ENCODE results near the gene NEDD4L. TPM values are rescaled to one million over a fixed set of nuclear protein-coding genes. Genes with fewer than 3 reads are reported as not detected.

NEDD4L gene
- polyA plus RNA-seq, 1 donor (not counting 4 experiments of a cell fraction or from before 2014, with no cell fraction given), result 52.6 TPM

DNA sequence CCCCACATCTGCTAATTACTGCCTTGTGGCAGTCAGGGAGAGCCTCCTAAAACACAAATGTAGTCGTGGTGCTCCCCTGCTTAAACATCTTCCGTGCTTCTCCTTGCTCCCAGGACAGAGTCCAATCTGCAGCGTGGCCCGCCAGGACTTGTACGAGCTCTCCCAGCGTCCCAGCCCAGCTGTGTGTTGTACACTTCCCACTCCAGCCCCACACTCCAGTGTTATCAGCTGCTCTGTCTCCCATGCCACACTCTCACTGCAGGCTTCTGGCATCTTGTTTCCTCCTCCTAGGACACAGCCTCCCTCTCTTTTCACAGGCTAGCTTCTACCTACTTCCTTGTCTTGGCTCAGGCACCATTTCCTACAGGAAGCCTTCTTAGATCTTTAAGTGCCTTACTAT, 385.4 kb downstream of the NEDD4L start:
- no peak for DNase-seq (ENCODE audit: low read depth, low spot score)
- Histone ChIP-seq H3K27me3 (ENCODE audit: control insufficient read depth, extremely low read depth, insufficient read depth, low read length) (no peaks in the 10 kb centered on the region), H3K36me3 (ENCODE audit: control insufficient read depth in 2 of 2, extremely low read depth in 1 of 2, insufficient read depth in 2 of 2, low read length in 2 of 2) (no peaks in the 10 kb centered on the region), H4K20me1 (ENCODE audit: control insufficient read depth, extremely low read depth, insufficient read depth, low read length) (no peaks in the 10 kb centered on the region), H2AFZ (ENCODE audit: control insufficient read depth, low read length) (no peak overlapping the region), H3K79me2 (ENCODE audit: control insufficient read depth, insufficient read depth, low read length) (no peaks in the 10 kb centered on the region), H3K9ac (ENCODE audit: control insufficient read depth, extremely low read depth, insufficient read depth, low read length) (no peak overlapping the region), H3K4me3 (ENCODE audit: control insufficient read depth in 2 of 3, extremely low read depth in 1 of 3, insufficient read depth in 2 of 3, low read depth in 1 of 3, low read length in 3 of 3) (no peak overlapping the region), H3K9me1 (ENCODE audit: control insufficient read depth, extremely low read depth, insufficient read depth, low read length) (no peaks in the 10 kb centered on the region), H3K4me2 (ENCODE audit: control insufficient read depth, extremely low read depth, insufficient read depth, low read depth, low read length) (no peak overlapping the region), H3K4me1 (ENCODE audit: control insufficient read depth, extremely low read depth, insufficient read depth, low read length) (no peaks in the 10 kb centered on the region), H3K9me3 (ENCODE audit: control insufficient read depth, low read depth, low read length) (no peaks in the 10 kb centered on the region), H3K27ac (ENCODE audit: control insufficient read depth, insufficient read depth, low read length) (no peak overlapping the region)
- dilution Hi-C loops (cut with MboI; ENCODE audit: extremely low pct_ligation_motif_present, low sequenced_read_pairs), result no loop called here
- TF ChIP-seq, protein P1, sequence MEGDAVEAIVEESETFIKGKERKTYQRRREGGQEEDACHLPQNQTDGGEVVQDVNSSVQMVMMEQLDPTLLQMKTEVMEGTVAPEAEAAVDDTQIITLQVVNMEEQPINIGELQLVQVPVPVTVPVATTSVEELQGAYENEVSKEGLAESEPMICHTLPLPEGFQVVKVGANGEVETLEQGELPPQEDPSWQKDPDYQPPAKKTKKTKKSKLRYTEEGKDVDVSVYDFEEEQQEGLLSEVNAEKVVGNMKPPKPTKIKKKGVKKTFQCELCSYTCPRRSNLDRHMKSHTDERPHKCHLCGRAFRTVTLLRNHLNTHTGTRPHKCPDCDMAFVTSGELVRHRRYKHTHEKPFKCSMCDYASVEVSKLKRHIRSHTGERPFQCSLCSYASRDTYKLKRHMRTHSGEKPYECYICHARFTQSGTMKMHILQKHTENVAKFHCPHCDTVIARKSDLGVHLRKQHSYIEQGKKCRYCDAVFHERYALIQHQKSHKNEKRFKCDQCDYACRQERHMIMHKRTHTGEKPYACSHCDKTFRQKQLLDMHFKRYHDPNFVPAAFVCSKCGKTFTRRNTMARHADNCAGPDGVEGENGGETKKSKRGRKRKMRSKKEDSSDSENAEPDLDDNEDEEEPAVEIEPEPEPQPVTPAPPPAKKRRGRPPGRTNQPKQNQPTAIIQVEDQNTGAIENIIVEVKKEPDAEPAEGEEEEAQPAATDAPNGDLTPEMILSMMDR (optimal IDR thresholded peaks at IDR 0.05 in 1 of 3, IDR thresholded peaks at IDR 0.05 in 1 of 3, conservative IDR thresholded peaks at IDR 0.05 in 1 of 3; ENCODE audit: extremely low read depth in 1 of 3, insufficient read depth in 2 of 3, low read length in 3 of 3), result no peak
- TF ChIP-seq EZH2 (IDR thresholded peaks at IDR 0.05; ENCODE audit: low read length), result no peak
- FAIRE-seq, result no peak

DNA sequence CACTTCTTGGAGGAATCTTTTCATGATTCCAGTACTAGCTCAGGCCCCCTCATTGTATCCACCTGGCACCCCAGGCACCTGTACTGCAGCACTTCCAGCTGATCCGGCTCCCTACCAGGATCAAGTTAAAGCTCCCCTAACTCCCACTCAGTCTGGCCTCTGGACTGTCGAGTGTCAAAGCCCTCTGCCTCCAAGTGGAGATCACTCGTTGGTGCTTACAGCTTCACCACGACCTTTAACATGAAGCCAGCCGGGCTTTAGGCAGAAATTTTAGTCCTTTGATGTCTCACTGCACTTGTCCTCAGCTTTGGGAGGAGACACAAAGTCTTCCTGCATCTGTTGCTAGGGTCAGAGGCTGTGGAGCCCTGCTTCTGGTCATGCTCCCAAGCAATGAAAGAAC, 387.2 kb downstream of the NEDD4L start:
- DNase-seq (ENCODE audit: low read depth, low spot score) (no peak), FAIRE-seq (no peak)
- H3K27ac ChIP-seq (ENCODE audit: control insufficient read depth, insufficient read depth, low read length), result no peak overlapping the region
- H3K9me1 ChIP-seq (ENCODE audit: control insufficient read depth, extremely low read depth, insufficient read depth, low read length), result no peaks in the 10 kb centered on the region
- dilution Hi-C loops (cut with MboI; ENCODE audit: extremely low pct_ligation_motif_present, low sequenced_read_pairs), result no loop called here
- H3K79me2 ChIP-seq (ENCODE audit: control insufficient read depth, insufficient read depth, low read length), result no peaks in the 10 kb centered on the region
- no peaks in the 10 kb centered on the region for H3K4me1 ChIP-seq (ENCODE audit: control insufficient read depth, extremely low read depth, insufficient read depth, low read length)
- H2AFZ ChIP-seq (ENCODE audit: control insufficient read depth, low read length), result no peak overlapping the region
- H3K9ac ChIP-seq (ENCODE audit: control insufficient read depth, extremely low read depth, insufficient read depth, low read length), result no peak overlapping the region
- H3K4me2 ChIP-seq (ENCODE audit: control insufficient read depth, extremely low read depth, insufficient read depth, low read depth, low read length), result no peak overlapping the region
- H3K4me3 ChIP-seq (ENCODE audit: control insufficient read depth in 2 of 3, extremely low read depth in 1 of 3, insufficient read depth in 2 of 3, low read depth in 1 of 3, low read length in 3 of 3), result no peak overlapping the region
- no peaks in the 10 kb centered on the region for H4K20me1 ChIP-seq (ENCODE audit: control insufficient read depth, extremely low read depth, insufficient read depth, low read length)
- H3K9me3 ChIP-seq (ENCODE audit: control insufficient read depth, low read depth, low read length), result no peaks in the 10 kb centered on the region
- no peaks in the 10 kb centered on the region for H3K27me3 ChIP-seq (ENCODE audit: control insufficient read depth, extremely low read depth, insufficient read depth, low read length)
- H3K36me3 ChIP-seq (ENCODE audit: control insufficient read depth in 2 of 2, extremely low read depth in 1 of 2, insufficient read depth in 2 of 2, low read length in 2 of 2), result no peaks in the 10 kb centered on the region
- TF ChIP-seq EZH2 (IDR thresholded peaks at IDR 0.05; ENCODE audit: low read length), result no peak
- TF ChIP-seq, protein P1 (optimal IDR thresholded peaks at IDR 0.05 in 1 of 3, IDR thresholded peaks at IDR 0.05 in 1 of 3, conservative IDR thresholded peaks at IDR 0.05 in 1 of 3; ENCODE audit: extremely low read depth in 1 of 3, insufficient read depth in 2 of 3, low read length in 3 of 3), result no peak

Data from keratinocyte (primary cell).